ENCODE results near the gene PLEKHJ1. TPM values are rescaled to one million over a fixed set of nuclear protein-coding genes. Genes with fewer than 3 reads are reported as not detected.

PLEKHJ1 gene
- total and polyA plus RNA-seq, 2 of the 13 experiments (the other 11 are each of a cell fraction or from before 2014, with no cell fraction given) = 70.5 to 130 TPM

- Histone ChIP-seq H3K9me3 (ENCODE audit: low read length) (no peaks in the 10 kb centered on the region), H3K79me2 (ENCODE audit: insufficient read depth, low read length) (peaks cover 7% of the 10 kb centered on the region), H4K20me1 (ENCODE audit: insufficient read depth, low read length) (peaks cover 10% of the 10 kb centered on the region; the same call in 1 of the 2 replicates), H3K27ac (ENCODE audit: extremely low read length, insufficient read depth, low read length) (no peak overlapping the region), H3K4me3 (replicated peaks in 1 of 3; ENCODE audit: insufficient read depth in 1 of 3, low read depth in 2 of 3, low read length in 3 of 3) (no peak overlapping the region), H3K27me3 (ENCODE audit: control insufficient read depth in 1 of 2, insufficient read depth in 2 of 2, low read length in 2 of 2) (no peaks in the 10 kb centered on the region), H3K36me3 (replicated peaks in 1 of 2; ENCODE audit: control insufficient read depth in 1 of 2, insufficient read depth in 2 of 2, low read length in 2 of 2) (peaks cover 25 to 36% of the 10 kb centered on the region in 2 experiments; a peak in 4 of 5 replicates), H3K4me2 (ENCODE audit: low read depth, low read length) (no peak overlapping the region), H3K4me1 (ENCODE audit: insufficient read depth, low read length) (peaks cover 29% of the 10 kb centered on the region), H2AFZ (ENCODE audit: low read length) (no peak overlapping the region), H3K9ac (ENCODE audit: insufficient read depth, low read depth, low read length) (no peak overlapping the region)
- CTCF ChIA-PET (ENCODE audit: low intra/inter-chr PET ratio, low total read pairs) = no interaction called here
- 100% methylated on average over 6 of the region's 12 CpGs for WGBS (ENCODE audit: low lambda C conversion rate)
- DNase-seq (ENCODE audit: low spot score) = no peak
- no peak for FAIRE-seq
- POLR2A ChIA-PET = interaction anchor here (0.6 to 0.8 kb wide), 4 partner anchors 18 to 193 kb away, joined by 3 to 6 read pairs (median 3); no protein-coding TSS in a partner anchor
- in situ Hi-C loops (cut with HindIII; ENCODE audit: extremely low pct_ligation_motif_present, low pct_unique_long_range_greater_than_20kb) (loop anchor here (10.0 kb wide), 1 partner anchor 84 kb away; no protein-coding TSS in a partner anchor), intact Hi-C loops (cut with micrococcal nuclease; ENCODE audit: unreplicated experiment) (loop anchor here (10.0 kb wide), 2 partner anchors 76 to 84 kb away; partner anchors contain the start of gene AP3D1)
- BruUV-seq (replicated peaks) = TSS peak; percentile 14
- peak; percentile 1; the same call in 2 of the 3 replicates for ATAC-seq
- TF ChIP-seq ZNF501 (CRISPR knock-in tag; IDR thresholded peaks at IDR 0.05) (no peak), ZNF224 (CRISPR knock-in tag; IDR thresholded peaks at IDR 0.05) (no peak), ZBTB25 (CRISPR knock-in tag; IDR thresholded peaks at IDR 0.05) (no peak), CCDC6 (CRISPR knock-in tag; IDR thresholded peaks at IDR 0.05) (no peak), MED1 (CRISPR knock-in tag; IDR thresholded peaks at IDR 0.05) (no peak), RBFOX2 (IDR thresholded peaks at IDR 0.05; ENCODE audit: low read depth, low read length) (peak; percentile 43; the same call in 1 of the 2 replicates), POGK (CRISPR knock-in tag; conservative IDR thresholded peaks at IDR 0.05) (no peak), AGO1 (IDR thresholded peaks at IDR 0.05; ENCODE audit: low read depth, low read length, poor library complexity, severe bottlenecking) (peak; percentile 63), RBM22 (optimal IDR thresholded peaks at IDR 0.05; ENCODE audit: low read length) (peak; percentile 5), SP4 (CRISPR knock-in tag; IDR thresholded peaks at IDR 0.05) (0 out of 2 replicates have a peak, but pooled peaks have one; percentile 39), HCFC1 (IDR thresholded peaks at IDR 0.05; ENCODE audit: low read depth, low read length) (no peak), HIVEP1 (CRISPR knock-in tag; IDR thresholded peaks at IDR 0.05) (0 out of 2 replicates have a peak, but pooled peaks have one; percentile 14), PCBP1 (IDR thresholded peaks at IDR 0.05; ENCODE audit: borderline replicate concordance, low read depth, low read length) (no peak), ZNF777 (CRISPR knock-in tag; IDR thresholded peaks at IDR 0.05) (no peak), ZNF274 (CRISPR knock-in tag; IDR thresholded peaks at IDR 0.05) (no peak), ZNF672 (CRISPR knock-in tag; IDR thresholded peaks at IDR 0.05) (no peak), MXD1 (CRISPR knock-in tag; IDR thresholded peaks at IDR 0.05) (0 out of 2 replicates have a peak, but pooled peaks have one; percentile 18), ZFX (CRISPR knock-in tag; IDR thresholded peaks at IDR 0.05; ENCODE audit: low read depth) (no peak), HOMEZ (CRISPR knock-in tag; IDR thresholded peaks at IDR 0.05; ENCODE audit: low read depth) (no peak), JUNB (CRISPR knock-in tag; IDR thresholded peaks at IDR 0.05; ENCODE audit: borderline replicate concordance) (no peak)
These were observed 5.2 kb downstream of the PLEKHJ1 start for GRCh38 chr19:2230807-2231533.
